ENCODE data around the gene LMOD3.
A peak's percentile ranks its signal among the peaks of the same experiment; 100 is the strongest.

The LMOD3 gene

GRCh38 chr3:69092030-69092516 is 30.3 kb downstream of the LMOD3 start:
- no peak for DNase-seq (ENCODE audit: low read depth in 2 of 2)

GRCh38 chr3:69091389-69092029 is 30.9 kb downstream of the LMOD3 start:
- no peak for DNase-seq (ENCODE audit: low read depth in 2 of 2)

DNA sequence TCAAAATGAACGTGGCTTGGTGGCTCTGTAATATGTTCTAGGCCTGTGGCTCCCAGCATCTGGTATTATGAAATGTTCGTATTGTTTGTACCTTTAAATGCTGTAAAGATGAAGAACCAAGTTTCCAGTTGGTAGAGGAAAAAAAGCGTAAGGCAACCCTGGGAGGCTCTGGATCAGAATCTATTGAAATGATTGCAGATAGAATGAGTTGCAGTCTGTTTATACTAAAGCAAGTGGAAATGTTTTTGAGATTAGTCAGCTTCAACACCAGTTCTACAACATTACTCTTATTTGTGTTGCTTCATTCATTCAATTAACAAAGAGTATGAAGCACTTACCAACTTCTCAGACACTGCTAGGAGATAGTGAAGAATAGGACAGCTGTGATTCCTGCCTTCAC is 32.4 kb downstream of the LMOD3 start:
- no peak for DNase-seq (ENCODE audit: low read depth in 2 of 2)

DNA sequence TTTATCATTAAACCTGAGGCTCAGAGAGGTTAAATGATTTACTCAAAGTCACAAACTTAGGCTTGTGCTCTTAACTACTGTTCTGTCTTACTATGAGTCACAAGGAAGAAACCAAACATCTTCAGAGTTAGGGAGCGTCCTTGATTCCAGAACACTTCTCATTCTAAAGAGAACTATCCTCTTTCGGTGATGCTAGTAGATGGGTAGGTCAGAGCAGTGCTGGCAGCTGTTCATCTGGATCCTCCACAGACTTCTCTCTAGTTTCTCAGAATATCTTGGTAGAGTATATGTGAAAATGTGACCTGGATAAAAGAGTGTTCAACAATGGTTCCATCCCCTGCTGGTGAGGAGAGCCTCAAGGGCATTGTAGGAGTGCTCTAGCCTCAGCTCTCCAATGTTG is 34.3 kb downstream of the LMOD3 start:
- no peak for DNase-seq (ENCODE audit: low read depth in 2 of 2)

GRCh38 chr3:69087030-69087791 is 35.2 kb downstream of the LMOD3 start:
- DNase-seq (ENCODE audit: low read depth in 2 of 2) = no peak

- peak; percentile 52 to 70 for DNase-seq (ENCODE audit: low read depth in 2 of 2)
These were observed 36.3 kb downstream of the LMOD3 start for GRCh38 chr3:69085833-69086722.

DNA sequence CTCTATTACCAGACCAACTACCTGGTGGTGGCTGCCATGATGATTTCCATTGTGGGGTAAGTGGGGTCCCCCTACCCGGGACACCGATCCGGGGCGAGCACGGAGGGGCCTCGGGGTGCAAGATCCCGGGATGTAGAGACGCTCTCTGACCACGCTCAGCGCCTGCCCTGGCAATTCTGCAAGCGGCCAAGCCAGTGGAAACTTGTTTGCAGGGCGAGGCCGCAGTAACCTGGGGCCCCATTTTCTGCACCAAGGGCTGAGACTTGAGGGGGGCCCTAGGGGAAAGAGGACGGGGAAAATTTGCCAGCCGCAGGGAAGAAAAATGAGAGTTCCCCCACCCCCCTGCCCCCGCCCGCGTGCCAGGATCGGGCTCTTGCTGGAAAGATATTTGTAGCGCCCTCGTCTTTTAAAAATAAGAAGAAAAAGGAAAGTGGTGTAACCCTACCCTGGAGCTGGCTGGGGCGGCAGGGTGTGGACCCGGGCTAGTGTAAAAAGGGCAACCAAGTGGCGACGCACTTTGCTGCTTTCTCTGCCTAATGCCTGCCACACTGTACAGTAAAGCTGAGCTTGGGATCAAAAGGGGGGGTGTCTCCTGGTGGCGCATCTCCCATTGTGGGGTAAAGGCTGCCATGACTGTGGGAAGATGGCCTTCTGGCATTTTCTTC is 37.1 kb downstream of the LMOD3 start:
- DNase-seq (ENCODE audit: low read depth in 2 of 2) = no peak

DNA sequence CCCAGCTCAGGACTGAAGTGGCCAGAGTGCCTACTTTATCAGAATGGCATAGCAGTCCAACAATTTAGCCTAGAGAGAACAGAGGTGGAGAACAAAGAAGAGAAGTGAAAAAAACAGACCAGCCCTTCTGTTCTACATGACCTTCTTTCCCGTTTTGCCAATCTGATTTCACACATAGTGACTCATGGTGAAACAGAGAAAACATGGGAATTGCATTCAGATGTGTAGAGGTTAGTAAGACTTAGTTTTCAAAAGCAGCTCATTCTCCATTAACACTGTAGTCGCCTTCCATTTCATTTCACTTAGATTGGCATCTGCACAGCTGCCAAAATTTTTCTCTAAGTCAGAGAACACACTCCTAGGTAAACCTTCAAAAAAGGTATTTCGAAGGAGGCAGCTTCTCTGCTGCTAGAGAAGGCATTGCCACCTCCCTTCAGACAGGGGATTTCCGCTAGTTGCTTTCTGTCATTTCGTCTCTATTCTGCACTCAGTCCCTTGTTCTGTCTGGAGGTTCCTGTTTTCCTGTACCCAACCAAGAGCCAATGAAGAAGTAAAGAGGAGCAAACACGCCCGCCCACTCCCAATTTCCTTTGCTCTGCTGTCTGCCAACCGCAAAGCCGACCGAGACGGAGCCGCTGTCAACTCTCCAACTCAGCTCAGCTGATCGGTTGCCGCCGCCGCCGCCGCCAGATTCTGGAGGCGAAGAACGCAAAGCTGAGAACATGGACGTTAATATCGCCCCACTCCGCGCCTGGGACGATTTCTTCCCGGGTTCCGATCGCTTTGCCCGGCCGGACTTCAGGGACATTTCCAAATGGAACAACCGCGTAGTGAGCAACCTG is 37.8 kb downstream of the LMOD3 start, which contains the start of gene ARL6IP5:
Gene ARL6IP5 (plus strand): TSS at position 612 of the 842 bp plus-strand sequence. CDS start 111 bp downstream, at position 723.
- peak; percentile 77 to 84 for DNase-seq (ENCODE audit: low read depth in 2 of 2)

GRCh38 chr3:69082805-69083204 is 39.6 kb downstream of the LMOD3 start:
- peak in 1 of 2 donors; percentile 71 for DNase-seq (ENCODE audit: low read depth in 2 of 2)

GRCh38 chr3:69082361-69082760 is 40.0 kb downstream of the LMOD3 start:
- DNase-seq (ENCODE audit: low read depth in 2 of 2) = no peak

- no peak for DNase-seq (ENCODE audit: low read depth in 2 of 2)
These were observed 40.7 kb downstream of the LMOD3 start for GRCh38 chr3:69081583-69082262.

- DNase-seq (ENCODE audit: low read depth in 2 of 2) = peak; percentile 81 to 86
These were observed 42.0 kb downstream of the LMOD3 start, which contains the start of gene UBA3 for GRCh38 chr3:69080233-69080920. TSS of gene UBA3 (minus strand) at chr3:69080365. CDS start at chr3:69080353, 12 bp downstream.

- DNase-seq (ENCODE audit: low read depth in 2 of 2) = no peak
These were observed 42.9 kb downstream of the LMOD3 start for GRCh38 chr3:69079269-69080159.

GRCh38 chr3:69072928-69073327 is 49.5 kb downstream of the LMOD3 start:
- DNase-seq (ENCODE audit: low read depth in 2 of 2) = no peak

- DNase-seq (ENCODE audit: low read depth in 2 of 2) = no peak
These were observed 56.3 kb downstream of the LMOD3 start for GRCh38 chr3:69066121-69066520.

- no peak for DNase-seq (ENCODE audit: low read depth in 2 of 2)
These were observed 57.0 kb downstream of the LMOD3 start for GRCh38 chr3:69065318-69065964.

GRCh38 chr3:69063636-69064035 is 58.8 kb downstream of the LMOD3 start:
- DNase-seq (ENCODE audit: low read depth in 2 of 2) = no peak

- DNase-seq (ENCODE audit: low read depth in 2 of 2) = no peak
These were observed 62.7 kb downstream of the LMOD3 start for GRCh38 chr3:69059688-69060087.

Measured in stimulated activated CD8-positive, alpha-beta memory T cell treated with anti-CD3 and anti-CD28 coated beads, Interleukin-15, amount 100 ng/mL, for 4 hours (primary cell).